Muscle of leg (tissue), 11 donors: ENCODE results near the gene FRMD8. TPM values are rescaled to one million over a fixed set of nuclear protein-coding genes. Genes with fewer than 3 reads are reported as not detected.
A peak's percentile ranks its signal among the peaks of the same experiment; 100 is the strongest.
"Not testable (repeated sequence)": the region's sequence is repeated elsewhere in the genome, so short reads cannot be mapped to it uniquely, and the experiment has no call there.

ENCODE experiments used
- DNase-seq: peaks from one replicate; pipeline ENCODE4 v3.0.0; 2013
- H3K27ac ChIP-seq: one replicate; pipeline ENCODE4 v1.5.1; 2013; ENCODE audit warnings: mild to moderate bottlenecking, low read length, control low read depth
- H3K27me3 ChIP-seq: one replicate; pipeline ENCODE4 v1.6.1; 2013; ENCODE audit warnings: low read length; ENCODE audit not compliant: control insufficient read depth, insufficient read depth
- H3K36me3 ChIP-seq: one replicate; pipeline ENCODE4 v1.6.1; 2013; ENCODE audit warnings: low read length; ENCODE audit not compliant: control insufficient read depth, insufficient read depth
- H3K4me1 ChIP-seq: one replicate; pipeline ENCODE4 v1.6.1; 2013; ENCODE audit warnings: low read length; ENCODE audit not compliant: control insufficient read depth, insufficient read depth
- H3K4me3 ChIP-seq: one replicate; pipeline ENCODE4 v1.5.1; 2013; ENCODE audit warnings: low read length, control low read depth
- H3K9me3 ChIP-seq: replicated peaks from 2 replicates; pipeline ENCODE4 v1.6.1; 2013; ENCODE audit warnings: low read depth, low read length; ENCODE audit not compliant: control insufficient read depth
- WGBS: methylation state at CpG from one replicate; pipeline ENCODE4 v1.1.5; 2013; ENCODE audit warnings: missing lambda C conversion rate; ENCODE audit not compliant: insufficient coverage; 5-methylcytosine and 5-hydroxymethylcytosine counted together
- polyA plus RNA-seq, 8 donors: library from polyadenylated mRNA; unstranded; fragments of 120-200 nt; gene quantifications; one replicate each; pipeline versions ENCODE4 v1.2.1 to v1.2.3, GENCODE V29; 2013; ENCODE audit warnings: inconsistent platforms in 1 of 8, low replicate concordance in 1 of 8; ENCODE audit not compliant: insufficient read length in 8 of 8, insufficient read depth in 1 of 8
- total RNA-seq: library from RNA; stranded (reverse); fragments of 120-200 nt; gene quantifications from one replicate; pipeline ENCODE4 v1.2.4, GENCODE V29; 2013

Gene FRMD8
- total and polyA plus RNA-seq, 9 donors, result 8.2 to 12.4 (median 10.1) TPM

GRCh38 chr11:65445604-65446445 is 59.4 kb downstream of the FRMD8 start:
- H3K36me3 ChIP-seq, result peaks cover 52% of the 10 kb centered on the region
- H3K4me1 ChIP-seq, result peaks cover 22% of the 10 kb centered on the region
- no peak for DNase-seq
- H3K27me3 ChIP-seq, result no peaks in the 10 kb centered on the region
- no peak overlapping the region for H3K27ac ChIP-seq
- no peaks in the 10 kb centered on the region for H3K9me3 ChIP-seq
- no peak overlapping the region for H3K4me3 ChIP-seq
- WGBS, result 61% methylated on average over 6 of the region's 11 CpGs

- Histone ChIP-seq H3K27ac (no peak overlapping the region), H3K27me3 (no peaks in the 10 kb centered on the region), H3K4me1 (peaks cover 22% of the 10 kb centered on the region), H3K36me3 (peaks cover 48% of the 10 kb centered on the region), H3K9me3 (no peaks in the 10 kb centered on the region), H3K4me3 (no peak overlapping the region)
- WGBS, result 64% methylated on average over 9 of the region's 11 CpGs
- no peak for DNase-seq
Measured at GRCh38 chr11:65446446-65447277, 60.2 kb downstream of the FRMD8 start.

- H3K36me3 ChIP-seq, result peaks cover 39% of the 10 kb centered on the region
- no peaks in the 10 kb centered on the region for H3K27me3 ChIP-seq
- no peaks in the 10 kb centered on the region for H3K9me3 ChIP-seq
- peaks cover 27% of the 10 kb centered on the region for H3K4me1 ChIP-seq
- no CpG with 5 or more reads among the region's 2 CpGs for WGBS
- H3K4me3 ChIP-seq, result no peak overlapping the region
- no peak for DNase-seq
- H3K27ac ChIP-seq, result no peak overlapping the region
Measured at GRCh38 chr11:65448074-65448417, 61.6 kb downstream of the FRMD8 start.

DNA sequence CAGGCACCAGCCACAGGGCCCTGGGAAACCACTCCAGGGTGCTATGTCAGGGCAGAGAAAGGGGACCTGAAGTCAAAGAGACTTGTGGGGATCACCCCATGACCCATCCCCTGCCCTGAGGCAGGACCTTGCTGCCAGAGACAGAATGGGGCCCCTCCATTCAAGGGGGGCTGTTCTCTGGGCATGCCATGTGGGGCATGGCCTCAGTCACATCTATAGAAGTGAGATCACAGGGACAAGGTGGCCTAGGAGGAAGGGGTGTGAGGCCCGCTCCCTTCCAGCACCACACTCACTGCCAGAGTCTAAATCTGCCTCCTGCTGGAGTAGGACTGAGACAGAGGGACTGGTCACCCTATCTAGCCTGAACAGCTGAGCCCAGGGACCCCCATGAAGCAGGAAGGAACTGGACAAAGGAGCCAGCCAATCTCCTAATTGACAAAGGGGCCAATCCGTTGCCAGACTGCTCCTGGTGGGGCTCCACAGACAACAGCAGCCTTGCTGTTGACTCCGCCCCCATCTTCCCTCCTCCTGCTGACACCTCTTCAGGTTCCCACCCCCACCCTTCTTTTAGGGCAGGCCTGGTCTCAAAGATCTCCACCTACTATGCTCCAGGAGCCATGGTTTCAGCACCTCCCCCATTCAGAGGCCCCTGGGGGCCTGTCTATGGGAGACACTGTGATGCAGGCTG is 62.1 kb downstream of the FRMD8 start:
- Histone ChIP-seq H3K9me3 (no peaks in the 10 kb centered on the region), H3K4me3 (no peak overlapping the region), H3K36me3 (peaks cover 36% of the 10 kb centered on the region), H3K27ac (no peak overlapping the region), H3K27me3 (no peaks in the 10 kb centered on the region), H3K4me1 (peaks cover 25% of the 10 kb centered on the region)
- WGBS, result 38% methylated on average over 1 of the region's 3 CpGs
- no peak for DNase-seq

GRCh38 chr11:65451301-65451700 is 64.9 kb downstream of the FRMD8 start:
- no CpG with 5 or more reads among the region's 30 CpGs for WGBS
- not testable (repeated sequence) for H3K27me3 ChIP-seq, H3K27ac ChIP-seq, H3K36me3 ChIP-seq, H3K4me3 ChIP-seq, H3K9me3 ChIP-seq, DNase-seq
- peaks cover 30% of the 10 kb centered on the region for H3K4me1 ChIP-seq

DNA sequence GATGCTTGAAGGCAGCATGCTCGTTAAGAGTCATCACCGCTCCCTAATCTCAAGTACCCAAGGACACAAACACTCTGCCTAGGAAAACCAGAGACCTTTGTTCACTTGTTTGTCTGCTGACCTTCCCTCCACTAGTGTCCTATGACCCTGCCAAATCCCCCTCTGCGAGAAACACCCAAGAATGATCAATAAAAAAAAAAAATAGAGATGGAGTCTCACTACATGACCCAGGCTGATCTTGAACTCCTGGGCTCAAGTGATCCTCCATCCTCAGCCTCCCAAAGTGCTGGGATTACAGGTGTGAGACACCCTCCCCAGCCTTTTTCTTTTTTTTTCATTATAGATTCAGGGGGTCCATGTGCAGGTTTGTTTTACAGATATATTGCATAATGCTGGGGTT is 65.8 kb downstream of the FRMD8 start:
- not testable (repeated sequence) for H3K36me3 ChIP-seq, DNase-seq, H3K27me3 ChIP-seq, H3K9me3 ChIP-seq, H3K4me3 ChIP-seq
- peak overlapping the region; percentile 89 for H3K27ac ChIP-seq
- WGBS, result no CpG with 5 or more reads among the region's 3 CpGs
- H3K4me1 ChIP-seq, result peaks cover 30% of the 10 kb centered on the region

GRCh38 chr11:65452806-65453490 is 66.5 kb downstream of the FRMD8 start:
- 29% methylated on average over 6 of the region's 8 CpGs for WGBS
- Histone ChIP-seq H3K9me3 (no peaks in the 10 kb centered on the region), H3K36me3 (peaks cover 2% of the 10 kb centered on the region), H3K4me3 (no peak overlapping the region), H3K27ac (peak overlapping the region; percentile 89), H3K4me1 (peaks cover 30% of the 10 kb centered on the region), H3K27me3 (no peaks in the 10 kb centered on the region)
- peak; percentile 93 for DNase-seq

GRCh38 chr11:65454311-65454695 is 67.9 kb downstream of the FRMD8 start:
- Histone ChIP-seq H3K36me3 (no peaks in the 10 kb centered on the region), H3K4me1 (peaks cover 30% of the 10 kb centered on the region), H3K4me3 (peak overlapping the region; percentile 65), H3K9me3 (no peaks in the 10 kb centered on the region), H3K27me3 (no peaks in the 10 kb centered on the region), H3K27ac (peak overlapping the region; percentile 97)
- no peak for DNase-seq
- WGBS, result 22% methylated on average over 5 of the region's 10 CpGs

GRCh38 chr11:65454696-65455456 is 68.4 kb downstream of the FRMD8 start:
- Histone ChIP-seq H3K36me3 (no peaks in the 10 kb centered on the region), H3K27ac (peak overlapping the region; percentile 97), H3K27me3 (no peaks in the 10 kb centered on the region), H3K4me1 (peaks cover 30% of the 10 kb centered on the region), H3K4me3 (peak overlapping the region; percentile 65), H3K9me3 (no peaks in the 10 kb centered on the region)
- WGBS, result 1% methylated on average over 42 of the region's 47 CpGs
- peak; percentile 97 for DNase-seq
